DMS53 (cell line): ENCODE data around the gene KCNN3.
A peak's percentile ranks its signal among the peaks of the same experiment; 100 is the strongest.

Experiments used
- DNase-seq: peaks from one replicate; lab custom pipeline; 2025; lab: John Stamatoyannopoulos, UW

KCNN3 gene

DNA sequence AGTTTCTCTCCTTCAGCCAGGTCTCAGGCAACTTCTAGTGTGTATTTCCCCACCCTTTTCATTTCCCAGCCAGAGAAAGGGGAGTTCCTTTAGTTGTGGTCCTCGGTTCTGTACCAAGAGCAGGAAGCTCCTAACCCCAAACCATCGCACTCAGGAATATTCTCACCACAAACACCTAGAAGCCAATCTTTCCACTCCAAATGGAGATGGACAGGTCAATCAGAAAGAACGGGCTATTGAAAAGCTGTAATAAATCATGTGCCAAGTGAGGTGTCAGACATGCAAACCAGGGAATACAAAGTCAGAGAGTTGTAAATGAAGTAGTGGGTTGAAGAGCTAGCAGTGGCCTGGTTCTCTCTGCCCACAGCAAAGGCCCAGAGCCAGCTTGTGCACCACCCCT is 77.2 kb downstream of the KCNN3 start:
- no peak for DNase-seq

DNA sequence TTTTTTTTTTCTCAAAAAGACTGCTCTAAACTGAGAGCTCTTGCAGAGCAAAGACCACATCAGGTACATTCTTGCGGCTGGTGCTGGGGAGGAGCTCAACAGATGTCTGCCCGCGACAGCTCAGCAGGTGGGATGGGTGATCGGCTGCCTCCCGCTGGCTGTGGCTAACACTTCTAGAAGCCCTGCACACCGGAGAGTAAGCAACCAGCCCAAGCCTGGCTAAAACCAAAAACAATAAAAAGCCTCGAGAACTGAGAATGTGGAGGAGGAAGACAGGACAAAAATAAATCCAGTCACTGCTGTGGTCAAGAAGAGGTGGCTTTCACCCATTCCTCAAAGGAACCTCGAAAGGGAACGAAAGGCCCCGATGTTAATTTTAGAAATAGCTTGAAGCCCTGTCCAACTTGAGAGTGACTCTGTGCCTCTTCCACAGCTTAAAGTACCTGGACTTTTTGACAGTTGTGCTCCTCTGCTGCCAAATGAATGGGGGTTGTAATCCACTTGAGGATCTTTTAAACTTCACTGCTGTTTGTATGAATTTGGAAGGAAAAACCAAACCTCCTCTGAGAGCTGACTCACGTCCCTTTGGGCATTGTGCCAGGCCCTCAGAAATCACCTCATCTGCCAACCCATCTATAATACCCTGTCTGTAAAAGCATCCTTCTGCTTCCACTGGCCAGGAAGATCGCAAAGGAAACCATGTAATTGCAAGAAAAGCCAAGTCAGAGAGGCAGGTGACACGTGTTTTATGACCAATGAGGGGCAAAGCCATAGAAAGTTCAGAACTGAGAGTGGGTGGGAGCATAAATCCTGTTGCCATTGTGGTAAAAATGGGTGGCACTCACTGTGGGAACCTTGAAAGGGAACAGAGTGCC is 78.6 kb downstream of the KCNN3 start:
- peak; percentile 49 for DNase-seq

DNA sequence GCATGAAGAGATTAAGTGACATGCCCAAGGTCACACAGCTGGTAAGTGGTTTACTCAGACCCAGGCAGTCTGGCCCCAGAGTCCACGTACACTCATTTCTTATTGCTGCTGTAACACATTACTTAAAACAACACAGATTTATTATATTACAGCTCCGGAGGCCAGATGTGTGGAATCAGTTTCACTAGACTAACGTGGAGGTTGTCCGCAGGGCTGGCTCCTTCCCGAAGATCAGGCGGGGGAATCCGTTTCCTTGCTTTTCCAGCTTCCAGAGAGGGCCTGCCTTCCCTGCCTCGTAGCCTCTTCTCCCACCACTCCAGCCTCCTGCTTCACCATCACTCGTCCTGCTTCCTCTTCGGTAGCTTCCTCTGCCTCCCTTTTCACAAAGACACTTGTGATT is 81.2 kb downstream of the KCNN3 start:
- no peak for DNase-seq

DNA sequence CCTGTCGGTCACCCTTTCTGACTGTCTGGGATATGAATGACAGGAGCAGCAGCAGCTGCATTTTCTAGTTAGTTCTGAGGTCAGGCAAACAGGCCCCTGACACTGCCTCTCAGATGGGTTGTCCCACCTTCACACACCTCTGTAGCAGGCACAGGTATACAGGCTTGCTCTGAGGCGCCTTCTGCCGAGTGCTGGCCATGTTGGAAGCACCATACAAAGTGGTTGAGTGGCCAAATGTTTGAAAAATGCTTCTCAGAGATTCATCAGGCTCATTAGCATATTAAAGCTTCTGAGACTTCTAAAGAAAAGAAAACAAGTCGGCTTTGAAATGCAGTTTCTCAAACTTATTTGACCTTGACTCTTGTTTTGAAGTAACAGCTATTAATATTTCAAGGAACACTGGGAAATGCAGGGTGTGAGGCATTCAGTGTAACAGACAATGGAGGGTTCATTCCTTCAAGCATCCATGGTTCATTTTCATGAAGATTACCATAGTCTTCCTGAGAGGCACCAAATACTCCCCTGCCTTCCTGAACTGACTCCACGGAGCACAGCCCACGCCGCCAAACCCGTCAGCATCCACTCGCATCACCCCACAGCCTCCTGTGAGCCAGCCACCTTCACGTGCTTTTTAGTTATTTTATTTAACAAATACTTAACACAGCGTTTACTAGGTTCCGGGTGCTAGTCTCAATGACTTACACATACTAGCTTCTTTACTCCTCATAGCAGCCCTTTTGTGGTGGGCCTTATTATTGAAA is 81.8 kb downstream of the KCNN3 start:
- DNase-seq, result no peak

DNA sequence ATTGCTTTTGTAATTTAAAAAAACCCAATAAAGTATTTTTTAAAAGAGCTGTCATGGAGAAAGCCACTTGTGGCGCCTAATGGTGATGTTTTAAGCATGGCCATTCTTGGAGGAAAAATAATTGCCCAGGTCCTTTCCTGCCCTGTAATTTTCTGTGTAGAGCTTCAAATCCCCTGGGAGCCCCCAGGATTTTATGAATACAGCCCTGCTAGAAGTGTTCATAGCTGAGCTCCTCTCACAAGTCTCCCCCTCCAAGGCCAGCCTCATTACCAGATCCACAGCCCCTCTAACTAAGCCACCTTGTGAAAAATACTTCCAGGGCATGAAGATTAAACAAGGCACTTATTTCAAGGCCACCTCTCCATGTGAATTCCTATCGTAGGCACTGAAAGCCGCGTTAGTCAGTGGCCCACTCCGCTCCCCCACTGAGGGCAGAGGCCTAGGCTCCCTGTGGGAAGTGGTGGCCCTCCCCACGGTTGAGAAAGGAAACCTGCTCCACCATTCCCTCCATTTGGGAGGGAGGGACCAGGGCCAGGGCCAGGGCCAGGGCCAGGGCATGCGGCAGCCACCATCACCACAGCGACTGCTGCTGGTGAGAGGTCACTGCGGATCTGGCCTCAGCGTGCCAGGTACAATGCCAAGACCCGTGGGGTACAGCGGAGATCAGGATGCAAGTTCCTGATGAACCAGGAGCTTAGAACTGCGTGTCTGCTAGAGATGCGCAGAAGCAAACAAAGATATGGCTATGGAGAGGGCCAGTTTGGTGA is 83.1 kb downstream of the KCNN3 start:
- DNase-seq, result no peak

DNA sequence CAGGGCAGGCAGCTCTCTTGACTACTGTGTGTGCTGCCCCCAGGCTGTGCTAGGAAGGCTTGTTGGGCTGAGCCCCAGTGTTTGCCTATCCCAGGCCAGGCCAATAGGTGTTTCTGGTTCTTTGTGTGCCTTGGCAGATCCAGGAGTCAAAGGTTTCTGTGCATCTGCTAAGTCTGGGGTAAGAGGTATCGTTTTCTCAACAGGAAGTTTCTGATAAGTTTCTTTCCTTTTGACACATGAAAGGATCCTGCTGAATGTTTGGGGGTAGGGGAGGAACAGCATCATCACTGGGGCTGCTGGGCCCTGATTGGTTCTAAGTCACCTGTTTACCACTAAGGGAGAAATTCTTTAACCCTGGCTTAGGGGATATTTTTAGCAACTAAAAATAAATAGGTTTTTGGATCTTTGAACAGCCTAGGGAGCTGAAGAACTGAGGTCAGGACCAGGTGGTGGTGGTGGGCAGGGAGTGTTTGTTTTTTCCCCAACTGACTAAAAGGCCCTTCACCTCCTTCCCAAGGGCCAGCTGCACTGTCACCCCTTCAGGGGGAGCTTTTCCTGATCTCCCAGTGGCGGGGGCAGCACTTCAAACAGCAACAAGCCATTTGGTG is 85.1 kb downstream of the KCNN3 start:
- peak; percentile 38 for DNase-seq

DNA sequence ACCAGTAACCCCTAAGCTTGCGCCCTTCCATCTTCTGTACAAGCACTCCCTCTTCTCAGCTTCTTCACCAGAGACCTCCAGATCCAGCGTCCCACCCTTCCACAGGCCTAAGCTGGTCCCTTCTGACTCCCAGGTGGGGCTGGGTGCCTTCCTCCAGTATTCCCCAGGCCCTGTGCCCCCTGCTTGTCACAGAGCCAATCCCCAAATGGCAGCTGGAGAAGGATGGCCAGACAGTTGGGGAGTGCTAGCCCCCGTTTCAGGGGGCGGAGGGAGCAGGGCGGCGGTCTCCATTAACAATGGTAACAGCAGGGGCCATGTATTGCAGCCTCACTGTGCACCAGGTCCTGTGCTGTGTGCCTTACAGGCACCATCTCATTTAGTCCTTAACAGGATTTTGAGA is 85.7 kb downstream of the KCNN3 start:
- DNase-seq, result no peak

DNA sequence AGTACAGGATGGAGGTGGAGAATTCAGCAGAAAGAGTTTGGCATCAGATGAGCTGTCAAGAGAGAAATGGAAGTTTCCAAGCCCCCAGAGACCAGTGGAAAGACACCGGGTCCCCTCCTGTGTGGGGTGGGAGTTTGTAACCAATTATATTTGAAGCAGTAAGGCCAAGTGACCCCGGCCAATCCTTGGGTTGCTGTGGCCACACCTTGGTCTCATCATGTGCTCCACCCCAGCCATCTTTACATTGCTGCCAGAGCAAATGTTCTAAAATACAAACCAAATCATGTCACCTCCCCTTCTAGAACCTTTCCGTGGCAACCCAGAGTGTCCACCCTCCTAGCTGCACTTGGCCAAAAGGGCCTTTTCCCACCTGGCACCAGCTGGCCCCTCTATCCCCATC is 86.1 kb downstream of the KCNN3 start:
- no peak for DNase-seq

DNA sequence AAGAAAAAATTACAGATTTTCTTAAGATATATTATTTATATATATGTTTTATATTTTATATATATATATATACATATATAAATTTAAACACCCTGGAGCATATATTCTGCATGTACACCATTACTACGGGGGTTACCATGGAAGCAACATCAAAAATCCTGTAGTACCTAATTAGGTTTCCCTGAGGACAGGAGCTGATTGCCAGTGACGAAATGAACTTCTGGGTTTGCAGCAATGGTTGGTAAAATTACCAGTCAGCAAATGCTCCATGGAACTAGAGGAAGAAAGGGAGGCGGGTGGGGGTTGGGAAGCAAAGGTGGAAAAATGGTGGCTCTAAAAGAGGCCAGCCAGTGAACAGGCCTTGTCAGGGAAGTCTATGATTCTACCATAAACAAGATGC is 89.5 kb downstream of the KCNN3 start:
- DNase-seq, result no peak

DNA sequence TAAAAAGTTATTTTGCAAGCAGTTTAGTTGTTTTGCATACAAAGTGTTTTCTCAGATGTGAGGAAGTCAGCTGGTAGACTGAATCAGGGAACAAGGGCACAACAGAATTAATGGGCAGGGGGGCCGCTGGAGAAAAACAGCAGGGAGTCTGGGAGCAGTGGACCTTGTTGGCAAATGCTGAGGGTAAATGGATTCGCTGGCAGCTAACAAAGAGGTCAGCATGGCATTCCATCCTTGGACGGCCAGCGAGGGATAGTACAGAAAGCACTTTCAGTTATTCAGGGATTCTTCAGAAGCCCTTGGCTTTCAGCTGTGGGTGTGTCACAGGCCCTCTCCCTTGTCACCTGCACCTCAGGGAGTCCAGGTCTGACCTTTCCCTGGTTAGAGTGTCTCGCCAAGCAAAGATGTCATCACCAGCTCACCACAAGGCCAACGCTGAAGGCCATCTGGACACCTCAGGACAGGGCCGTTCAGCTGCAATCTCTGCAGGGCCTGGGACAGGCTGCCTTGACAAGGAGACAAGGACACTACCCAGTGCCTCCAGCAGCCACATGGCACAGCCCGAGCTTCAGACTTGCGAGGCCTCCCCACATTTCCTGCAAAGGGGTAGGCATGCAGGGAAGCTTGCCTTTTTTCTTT is 90.4 kb downstream of the KCNN3 start:
- no peak for DNase-seq

DNA sequence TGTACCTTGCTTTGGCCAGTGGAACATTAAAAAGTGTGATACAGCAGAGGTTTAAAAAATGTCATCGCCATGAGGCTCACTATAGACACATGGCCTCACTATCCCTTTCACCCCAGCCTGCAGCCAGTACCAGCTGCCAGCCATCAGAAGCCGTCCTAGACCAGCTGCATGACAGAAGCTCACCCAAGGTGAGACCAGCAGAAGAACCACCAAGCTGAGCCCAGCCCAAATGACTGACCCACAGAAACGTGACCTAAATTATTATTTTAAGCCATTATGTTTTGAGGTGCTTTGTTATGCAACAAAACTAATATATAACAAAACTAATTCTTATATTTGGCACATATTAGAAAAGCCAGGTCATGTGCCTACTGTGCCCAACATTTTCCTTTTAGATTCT is 91.1 kb downstream of the KCNN3 start:
- no peak for DNase-seq

DNA sequence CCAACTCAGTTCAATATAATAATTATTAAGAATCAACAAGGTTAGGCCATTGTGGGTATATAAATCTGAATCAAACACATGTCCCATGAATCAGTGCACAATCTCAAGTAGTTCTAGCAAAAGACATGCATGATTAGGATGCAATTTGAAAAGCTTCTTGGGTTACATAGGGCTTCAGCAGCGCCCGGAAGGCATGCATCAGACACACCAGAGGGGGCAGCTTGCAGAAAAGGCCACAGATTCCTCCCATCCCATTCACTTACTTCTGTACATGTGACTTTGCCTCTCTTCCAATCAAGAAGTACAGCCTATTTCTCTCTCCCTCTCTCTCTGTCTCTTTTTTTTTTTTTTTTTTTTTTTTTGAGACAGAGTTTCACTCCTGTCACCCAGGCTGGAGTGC is 91.8 kb downstream of the KCNN3 start:
- DNase-seq, result no peak

DNA sequence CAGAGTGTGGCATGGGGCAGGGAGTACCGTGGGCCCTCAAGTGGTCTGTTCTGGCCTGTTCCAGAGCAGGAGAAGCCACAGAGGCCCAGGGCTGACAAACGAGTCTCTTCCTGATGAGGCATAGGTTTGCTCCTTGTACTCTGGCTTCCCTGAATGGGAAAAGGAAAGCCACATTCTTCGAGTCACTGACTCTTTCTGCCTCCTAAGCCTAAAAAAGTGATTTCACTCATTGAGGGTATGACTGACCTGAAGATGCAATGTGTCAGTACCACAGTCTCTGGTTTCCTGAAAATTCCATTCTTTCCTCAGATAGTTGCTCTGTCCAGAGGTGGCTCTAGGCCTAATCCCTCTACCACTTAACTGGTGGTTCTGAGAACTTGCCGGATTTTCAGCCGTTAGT is 92.3 kb downstream of the KCNN3 start:
- no peak for DNase-seq

DNA sequence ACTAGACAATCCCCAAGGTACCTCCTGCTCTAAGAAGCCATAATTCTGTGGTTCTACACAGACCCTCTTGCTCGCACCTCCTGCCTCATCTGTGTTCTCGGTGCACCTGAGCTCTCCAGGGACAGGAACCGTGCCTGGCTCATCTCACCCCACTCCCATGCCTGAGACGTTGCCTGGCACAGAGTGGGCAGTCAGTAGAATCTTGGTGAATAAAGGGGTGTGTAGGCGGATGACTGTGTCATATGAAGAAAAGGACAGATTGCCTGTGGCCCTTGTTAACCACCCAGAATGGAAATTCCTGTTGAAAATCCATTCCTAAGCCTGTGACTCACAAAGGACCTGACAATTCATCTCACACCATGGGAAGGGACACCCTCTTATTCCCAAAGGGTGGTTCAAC is 92.9 kb downstream of the KCNN3 start:
- DNase-seq, result no peak

DNA sequence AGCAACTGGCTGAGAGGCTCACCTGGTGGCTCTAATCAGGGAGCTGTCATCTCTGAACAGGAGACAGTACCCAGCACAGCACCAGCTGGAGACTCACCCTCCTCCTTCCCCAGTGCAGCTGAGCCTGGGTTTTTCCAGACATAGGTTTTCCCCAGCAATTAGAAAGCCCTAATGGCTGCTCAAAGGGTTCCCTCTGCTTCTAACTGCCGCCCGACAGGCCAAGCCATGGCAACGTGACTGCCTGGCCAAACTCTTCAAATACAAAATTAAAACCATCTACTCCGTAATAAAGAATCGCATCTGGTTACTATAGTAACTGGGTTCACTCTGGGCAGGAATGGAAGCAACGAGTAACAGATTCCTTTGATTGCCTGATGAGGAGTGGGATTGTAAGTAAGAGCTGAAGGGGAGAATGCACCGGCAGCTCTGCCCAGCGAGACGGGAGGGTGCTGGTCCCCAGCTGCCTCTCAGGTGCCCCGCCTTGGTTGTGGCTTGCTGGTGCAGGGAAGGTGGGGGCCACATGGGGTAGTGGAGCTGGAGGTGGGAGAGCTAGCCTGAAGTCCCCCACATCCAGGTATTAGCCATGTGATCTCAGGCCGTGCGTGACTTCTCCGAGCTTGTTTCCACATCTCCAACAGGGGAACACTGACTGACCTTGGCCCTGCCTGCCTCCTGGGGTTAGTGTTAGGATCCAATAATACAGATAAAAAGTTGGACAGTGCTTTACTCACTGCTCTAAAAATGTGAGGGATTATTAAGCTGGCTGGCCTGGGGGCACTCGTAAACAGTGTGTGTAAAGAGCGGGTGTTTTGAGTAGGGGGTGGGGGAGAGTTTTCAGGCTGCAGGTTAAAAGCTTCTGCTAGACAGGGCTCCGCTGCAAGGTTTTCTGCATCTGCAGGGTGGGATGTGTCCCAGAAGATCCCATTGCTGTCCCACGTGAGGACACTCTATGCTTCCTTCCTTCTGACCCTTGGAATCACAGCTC is 94.2 kb downstream of the KCNN3 start:
- no peak for DNase-seq

DNA sequence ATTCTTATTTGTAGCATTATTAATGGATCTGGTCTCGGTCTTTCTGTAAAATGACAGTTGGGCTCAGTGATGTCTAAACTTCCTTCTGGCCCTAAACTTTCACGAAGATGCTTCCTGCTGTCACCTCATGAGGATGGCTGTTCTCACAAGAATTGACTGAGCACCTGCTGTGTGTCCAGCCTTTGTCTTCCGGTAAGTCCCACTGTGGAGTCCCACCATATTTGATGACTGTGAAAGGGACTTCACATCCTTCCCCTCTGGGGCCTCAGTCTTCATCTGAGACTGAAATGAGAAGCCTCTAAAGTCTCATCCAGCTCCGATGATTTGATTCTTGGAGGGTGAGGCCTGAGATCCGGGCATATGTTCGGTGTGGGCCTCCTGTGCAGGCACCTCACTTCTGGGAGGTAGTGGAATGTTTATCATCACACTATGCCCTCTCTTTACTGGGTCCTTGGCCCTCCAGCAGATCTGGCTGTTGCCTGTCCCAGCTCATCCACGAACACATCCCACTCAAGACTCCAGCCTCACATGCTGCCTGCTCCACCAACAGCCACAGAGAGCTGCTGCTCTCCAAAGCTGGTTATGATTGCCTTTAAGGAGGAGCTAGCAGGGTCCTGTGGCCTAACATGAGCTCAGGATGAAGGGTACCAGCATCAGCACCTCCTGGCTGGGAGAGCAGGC is 95.8 kb downstream of the KCNN3 start:
- DNase-seq, result no peak

DNA sequence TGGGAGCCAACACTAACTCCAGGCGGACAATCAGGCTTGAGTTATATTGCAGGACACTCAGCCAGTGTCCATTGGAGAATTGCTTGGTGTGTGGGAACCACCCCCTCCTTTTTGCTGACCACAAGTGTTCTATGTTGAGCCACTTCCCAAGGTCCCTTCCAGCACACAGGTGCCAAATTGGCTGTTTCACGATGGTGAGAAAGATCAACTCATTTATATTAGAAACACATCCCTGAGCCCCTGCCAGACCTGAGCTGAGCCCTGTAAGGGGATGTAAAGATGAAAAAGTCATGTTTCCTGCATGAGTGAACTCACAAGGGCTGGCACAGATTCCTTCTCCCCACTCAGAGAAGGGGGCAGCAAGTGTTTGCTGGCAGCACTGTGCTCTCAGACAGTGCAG is 96.5 kb downstream of the KCNN3 start:
- DNase-seq, result no peak

DNA sequence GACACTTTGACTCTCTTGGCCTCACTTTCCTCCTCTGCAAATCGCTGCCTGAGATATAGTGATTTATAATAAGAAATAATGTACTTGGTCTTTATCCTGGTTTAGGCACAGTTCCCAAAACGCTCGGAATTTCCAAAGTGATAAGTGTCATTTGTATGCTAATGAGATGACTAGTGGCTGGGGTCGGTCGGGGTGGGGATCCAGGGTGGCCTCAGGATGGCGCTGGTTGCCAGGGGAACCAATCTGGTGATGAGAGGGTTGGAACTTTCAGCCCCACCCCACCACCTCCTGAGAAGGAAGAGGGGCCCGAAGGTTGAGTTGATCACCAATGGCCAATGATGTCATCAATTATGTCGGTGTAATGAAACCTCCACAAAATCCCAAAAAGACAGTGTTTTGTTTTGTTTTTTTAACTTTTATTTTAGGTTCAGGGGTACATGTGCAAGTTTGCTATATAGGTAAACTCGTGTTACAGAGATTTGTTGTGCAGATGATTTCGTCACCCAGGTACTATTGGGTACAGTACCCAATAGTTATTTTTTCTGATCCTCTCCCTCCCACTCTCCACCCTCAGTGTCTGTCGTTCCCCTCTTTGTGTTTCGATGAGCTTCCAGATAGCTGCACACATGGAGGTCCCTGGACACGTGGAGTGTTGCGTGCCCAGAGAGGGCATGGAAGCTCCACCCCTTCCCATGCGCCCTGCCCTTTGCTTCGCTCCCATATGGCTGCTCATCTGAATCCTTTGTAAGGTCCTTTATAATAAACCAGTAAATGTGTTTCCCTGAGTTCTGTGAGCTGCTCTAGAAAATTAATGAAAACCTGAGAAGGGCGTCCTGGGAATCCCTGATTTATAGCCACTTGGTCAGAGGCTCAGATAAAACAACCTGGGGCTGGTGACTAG is 97.2 kb downstream of the KCNN3 start:
- DNase-seq, result peak; percentile 9

DNA sequence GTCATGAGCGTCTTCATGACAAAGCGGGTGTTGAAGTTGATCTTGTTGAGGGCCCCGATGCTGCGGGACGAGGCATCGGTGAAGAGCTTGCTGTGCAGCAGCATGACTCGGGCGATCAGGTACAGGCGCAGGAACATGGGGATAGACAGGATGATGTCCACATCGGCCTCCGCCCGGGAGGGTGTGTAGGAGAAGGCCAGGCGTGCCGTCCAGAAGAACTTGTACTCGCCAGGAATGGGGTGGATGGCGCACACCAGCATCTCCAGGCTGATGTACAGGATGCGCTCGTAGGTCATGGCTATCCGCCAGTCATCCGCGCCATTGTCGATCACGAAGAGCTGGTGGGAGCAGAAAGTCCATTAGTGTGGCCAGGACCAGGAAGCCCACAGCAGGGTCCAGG is 98.0 kb downstream of the KCNN3 start:
- no peak for DNase-seq
